Retinal pigment epithelial cell (primary cell): ENCODE data around the gene NECTIN1.
A peak's percentile ranks its signal among the peaks of the same experiment; 100 is the strongest.

Experiments
- DNase-seq: peaks from one replicate; pipeline ENCODE4 v3.0.0-alpha.2; 2010; ENCODE audit warnings: low read depth
- H3K4me3 ChIP-seq: 2 replicates; pipeline ENCODE4 v1.5.1; 2011; ENCODE audit warnings: mild to moderate bottlenecking, low read length, control low read depth, moderate library complexity
- CTCF ChIP-seq: conservative IDR thresholded peaks from 2 replicates; pipeline ENCODE4 v1.5.1; 2011; ENCODE audit warnings: low read depth, low read length, control low read depth, inconsistent platforms

The NECTIN1 gene

GRCh38 chr11:119720311-119720913 is 8.6 kb downstream of the NECTIN1 start:
- TF ChIP-seq CTCF: no peak
- no peak overlapping the region for H3K4me3 ChIP-seq
- DNase-seq: no peak

- no peak overlapping the region for H3K4me3 ChIP-seq
- peak; percentile 56 for DNase-seq
- no peak for TF ChIP-seq CTCF
Measured at GRCh38 chr11:119717839-119718534, 11.0 kb downstream of the NECTIN1 start.

GRCh38 chr11:119716582-119717498 is 12.2 kb downstream of the NECTIN1 start:
- TF ChIP-seq CTCF: peak; percentile 22
- no peak for DNase-seq
- no peak overlapping the region for H3K4me3 ChIP-seq

- no peak for TF ChIP-seq CTCF
- no peak for DNase-seq
- H3K4me3 ChIP-seq: no peak overlapping the region
Measured at GRCh38 chr11:119714590-119714989, 14.4 kb downstream of the NECTIN1 start.

- H3K4me3 ChIP-seq: no peak overlapping the region
- no peak for TF ChIP-seq CTCF
- DNase-seq: no peak
Measured at GRCh38 chr11:119714189-119714588, 14.8 kb downstream of the NECTIN1 start.

- no peak for DNase-seq
- H3K4me3 ChIP-seq: no peak overlapping the region
- TF ChIP-seq CTCF: no peak
Measured at GRCh38 chr11:119713359-119714040, 15.5 kb downstream of the NECTIN1 start.
